Neuronal stem cell (in vitro differentiated cells): Measurements from ENCODE around the gene C18orf63.

ENCODE experiments used
- DNase-seq: peaks from one replicate; pipeline ENCODE4 v3.0.0-alpha.2; 2013; ENCODE audit warnings: low spot score
- H2AFZ ChIP-seq: one replicate; pipeline ENCODE4 v1.6.1; 2013; ENCODE audit warnings: mild to moderate bottlenecking, low read length, inconsistent platforms
- H2AK5ac ChIP-seq: 2 replicates; pipeline ENCODE4 v1.6.1; 2013; ENCODE audit warnings: low read depth, mild to moderate bottlenecking, inconsistent platforms, low read length, moderate library complexity, mixed read lengths
- H2BK120ac ChIP-seq: 2 replicates; pipeline ENCODE4 v1.6.1; 2013; ENCODE audit warnings: low read depth, mild to moderate bottlenecking, inconsistent platforms, low read length, moderate library complexity, mixed read lengths
- H2BK12ac ChIP-seq: one replicate; pipeline ENCODE4 v1.6.1; 2013; ENCODE audit warnings: low read length, inconsistent platforms
- H2BK15ac ChIP-seq: 2 replicates; pipeline ENCODE4 v1.6.1; 2013; ENCODE audit warnings: mild to moderate bottlenecking, low read length, inconsistent platforms, mixed read lengths
- H2BK5ac ChIP-seq: one replicate; pipeline ENCODE4 v1.6.1; 2013; ENCODE audit warnings: inconsistent platforms, mild to moderate bottlenecking, low read length, moderate library complexity
- H3K14ac ChIP-seq: one replicate; pipeline ENCODE4 v1.6.1; 2013; ENCODE audit warnings: low read length, inconsistent platforms
- H3K18ac ChIP-seq: 2 replicates; pipeline ENCODE4 v1.6.1; 2013; ENCODE audit warnings: low read length, inconsistent platforms
- H3K23ac ChIP-seq: 2 replicates; pipeline ENCODE4 v1.6.1; 2013; ENCODE audit warnings: low read depth, mild to moderate bottlenecking, mixed read lengths, low read length, inconsistent platforms; ENCODE audit not compliant: poor library complexity
- H3K27ac ChIP-seq: replicated peaks from 3 replicates; pipeline ENCODE4 v1.5.1; 2013; ENCODE audit warnings: low read length, inconsistent platforms
- H3K27me3 ChIP-seq, 3 experiments: 2 replicates each; pipeline ENCODE4 v1.6.1; 2013; ENCODE audit warnings: low read length in 3 of 3, mild to moderate bottlenecking in 2 of 3, inconsistent platforms in 1 of 3, low read depth in 1 of 3, mixed read lengths in 1 of 3, moderate library complexity in 1 of 3; ENCODE audit not compliant: control insufficient read depth in 3 of 3, insufficient read depth in 3 of 3
- H3K36me3 ChIP-seq, 2 donors: replicated peaks in 1 of 2; 2 replicates each; pipeline ENCODE4 v1.6.1; 2013; ENCODE audit warnings: low read length in 2 of 2; ENCODE audit not compliant: control insufficient read depth in 2 of 2, insufficient read depth in 2 of 2
- H3K4ac ChIP-seq: 2 replicates; pipeline ENCODE4 v1.6.1; 2013; ENCODE audit warnings: inconsistent platforms, mild to moderate bottlenecking, low read length, moderate library complexity
- H3K4me1 ChIP-seq, 2 donors: 1 replicate in 1 of 2; 2 replicates in 1 of 2; pipeline ENCODE4 v1.6.1; 2013; ENCODE audit warnings: low read length in 2 of 2, low read depth in 1 of 2; ENCODE audit not compliant: control insufficient read depth in 2 of 2, insufficient read depth in 1 of 2
- H3K4me2 ChIP-seq: one replicate; pipeline ENCODE4 v1.6.1; 2013; ENCODE audit warnings: mild to moderate bottlenecking, low read length, inconsistent platforms; ENCODE audit not compliant: insufficient read depth, poor library complexity, severe bottlenecking
- H3K4me3 ChIP-seq, 2 donors: 2 replicates each; pipeline ENCODE4 v1.5.1; 2013; ENCODE audit warnings: low read length in 2 of 2, mild to moderate bottlenecking in 2 of 2, inconsistent platforms in 1 of 2, moderate library complexity in 1 of 2
- H3K79me1 ChIP-seq: one replicate; pipeline ENCODE4 v1.6.1; 2013; ENCODE audit warnings: low read depth, mild to moderate bottlenecking, inconsistent platforms, low read length, moderate library complexity
- H3K9ac ChIP-seq: one replicate; pipeline ENCODE4 v1.6.1; 2013; ENCODE audit warnings: mild to moderate bottlenecking, low read depth, low read length, inconsistent platforms; ENCODE audit not compliant: poor library complexity
- H3K9me3 ChIP-seq, 2 donors: replicated peaks in 1 of 2; 2 replicates each; pipeline versions ENCODE3 to v1.6.1; 2013; ENCODE audit warnings: low read length in 2 of 2, mild to moderate bottlenecking in 2 of 2, inconsistent platforms in 1 of 2, low read depth in 1 of 2, mixed read lengths in 1 of 2, moderate library complexity in 1 of 2; ENCODE audit not compliant: control insufficient read depth in 2 of 2, insufficient read depth in 1 of 2
- H4K8ac ChIP-seq: one replicate; pipeline ENCODE4 v1.6.1; 2013; ENCODE audit warnings: low read depth, mild to moderate bottlenecking, inconsistent platforms, low read length, moderate library complexity
- H4K91ac ChIP-seq: one replicate; pipeline ENCODE4 v1.6.1; 2013; ENCODE audit warnings: low read length, low read depth, mild to moderate bottlenecking, inconsistent platforms; ENCODE audit not compliant: poor library complexity
- WGBS, 2 donors: extraction: QIAGEN DNeasy Blood & Tissue Kit; methylation state at CpG; one replicate each; pipeline ENCODE4 v1.1.7; 2013; ENCODE audit warnings: missing lambda C conversion rate in 2 of 2, mixed read lengths in 1 of 2; ENCODE audit not compliant: insufficient read length in 2 of 2, insufficient replicate concordance in 1 of 2; ENCODE audit errors: extremely low coverage in 2 of 2; 5-methylcytosine and 5-hydroxymethylcytosine counted together

The C18orf63 gene

DNA sequence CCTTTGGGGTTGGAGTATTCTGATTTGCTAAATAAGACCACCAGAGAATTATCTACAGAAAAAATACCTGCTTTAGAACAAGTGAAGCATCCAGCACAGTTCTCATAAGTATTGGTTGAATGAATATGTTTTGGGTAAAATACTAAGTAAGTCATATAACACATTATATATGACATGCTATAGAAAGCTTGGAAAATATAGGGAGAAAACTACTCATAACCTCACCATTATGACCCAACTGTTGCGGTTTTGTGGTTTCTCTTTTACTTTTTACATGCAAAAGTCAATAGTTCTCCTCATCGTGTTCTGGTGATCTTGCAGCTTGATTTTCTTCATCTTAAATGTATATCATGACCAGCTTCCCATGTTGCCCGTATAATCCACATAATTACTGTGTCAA is 75.3 kb downstream of the C18orf63 start:
- H3K23ac ChIP-seq = no peak overlapping the region

DNA sequence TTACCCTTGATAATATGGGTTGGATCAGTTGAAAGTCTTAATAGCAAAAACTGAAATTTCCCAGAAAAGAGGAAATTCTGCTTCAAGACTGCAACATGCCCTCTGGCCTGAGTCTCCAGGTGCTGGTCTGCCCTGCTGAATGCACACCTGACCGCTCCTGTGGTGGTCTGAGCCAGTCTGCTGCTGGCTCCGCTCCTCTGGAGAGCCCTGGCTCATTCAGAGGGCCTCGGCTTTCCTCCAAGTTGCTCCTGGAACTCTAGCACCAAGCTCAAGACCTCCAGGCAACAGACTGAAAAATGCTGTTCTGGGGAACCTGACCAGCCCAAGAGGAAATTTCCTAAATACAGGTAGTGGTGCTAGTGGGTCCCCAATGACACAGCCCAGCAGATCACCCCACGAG is 76.7 kb downstream of the C18orf63 start:
- Histone ChIP-seq H3K79me1 (no peaks in the 10 kb centered on the region), H4K91ac (no peak overlapping the region), H3K14ac (no peak overlapping the region), H3K9me3 (no peaks in the 10 kb centered on the region), H2BK5ac (no peak overlapping the region), H3K4ac (no peak overlapping the region), H2BK120ac (no peak overlapping the region), H3K27me3 (peaks cover 0 to 30% (median 0%) of the 10 kb centered on the region in 3 experiments), H4K8ac (no peak overlapping the region), H3K9ac (no peak overlapping the region), H3K23ac (no peak overlapping the region), H3K4me2 (no peak overlapping the region), H3K4me1 (no peaks in the 10 kb centered on the region), H2AK5ac (no peak overlapping the region), H3K4me3 (no peak overlapping the region), H3K18ac (no peak overlapping the region), H3K27ac (no peak overlapping the region), H2BK12ac (no peak overlapping the region), H3K36me3 (no peaks in the 10 kb centered on the region), H2BK15ac (no peak overlapping the region), H2AFZ (no peak overlapping the region)
- no peak for DNase-seq
- no CpG with 5 or more reads among the region's 4 CpGs for WGBS, 2 donors

More for the DNA sequence above, 75.3 kb downstream of the C18orf63 start:
- Histone ChIP-seq H2BK15ac (no peak overlapping the region), H3K4me2 (no peak overlapping the region), H2AFZ (no peak overlapping the region), H2BK120ac (no peak overlapping the region), H3K18ac (no peak overlapping the region), H2BK5ac (no peak overlapping the region), H3K4ac (no peak overlapping the region), H2BK12ac (no peak overlapping the region), H4K8ac (no peak overlapping the region), H3K9me3 (no peaks in the 10 kb centered on the region), H3K36me3 (no peaks in the 10 kb centered on the region), H3K4me1 (peaks cover 0 to 4% of the 10 kb centered on the region in 2 donors), H4K91ac (no peak overlapping the region), H3K14ac (no peak overlapping the region), H3K27me3 (peaks cover 0 to 20% (median 0%) of the 10 kb centered on the region in 3 experiments), H3K9ac (no peak overlapping the region), H3K27ac (no peak overlapping the region), H2AK5ac (no peak overlapping the region), H3K4me3 (no peak overlapping the region), H3K79me1 (no peaks in the 10 kb centered on the region)
- no peak for DNase-seq
- WGBS, 2 donors = no CpG with 5 or more reads among the region's 3 CpGs

DNA sequence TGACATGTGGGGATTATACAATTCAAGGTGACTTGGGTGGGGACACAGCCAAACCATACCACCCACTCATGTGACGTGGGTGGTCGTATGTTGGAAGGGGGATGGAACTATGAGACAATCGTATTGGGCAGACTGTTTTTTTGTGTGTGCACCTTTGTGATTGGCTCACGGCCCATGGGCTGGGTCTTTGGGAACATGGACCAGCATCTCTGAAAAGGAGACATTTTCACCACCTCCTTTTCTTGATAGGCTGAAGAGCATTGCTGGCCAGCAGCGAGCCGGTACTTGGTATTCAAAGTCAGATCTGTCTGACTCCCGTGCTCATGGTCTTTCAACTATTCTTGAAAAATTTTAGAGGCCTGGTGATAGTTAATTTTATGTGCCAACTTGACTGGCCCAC is 79.4 kb downstream of the C18orf63 start:
- Histone ChIP-seq H2BK15ac (no peak overlapping the region), H3K4me1 (no peaks in the 10 kb centered on the region), H3K9ac (no peak overlapping the region), H2AFZ (no peak overlapping the region), H3K27ac (no peak overlapping the region), H4K8ac (no peak overlapping the region), H3K23ac (no peak overlapping the region), H3K18ac (no peak overlapping the region), H2BK120ac (no peak overlapping the region), H3K4me2 (no peak overlapping the region), H3K79me1 (no peaks in the 10 kb centered on the region), H4K91ac (no peak overlapping the region), H3K36me3 (no peaks in the 10 kb centered on the region), H3K14ac (no peak overlapping the region), H3K4ac (no peak overlapping the region), H2AK5ac (no peak overlapping the region), H3K9me3 (no peaks in the 10 kb centered on the region), H2BK12ac (no peak overlapping the region), H3K27me3 (peaks cover 0 to 26% (median 0%) of the 10 kb centered on the region in 3 experiments), H2BK5ac (no peak overlapping the region), H3K4me3 (no peak overlapping the region)
- no CpG with 5 or more reads among the region's 7 CpGs for WGBS, 2 donors
- no peak for DNase-seq

DNA sequence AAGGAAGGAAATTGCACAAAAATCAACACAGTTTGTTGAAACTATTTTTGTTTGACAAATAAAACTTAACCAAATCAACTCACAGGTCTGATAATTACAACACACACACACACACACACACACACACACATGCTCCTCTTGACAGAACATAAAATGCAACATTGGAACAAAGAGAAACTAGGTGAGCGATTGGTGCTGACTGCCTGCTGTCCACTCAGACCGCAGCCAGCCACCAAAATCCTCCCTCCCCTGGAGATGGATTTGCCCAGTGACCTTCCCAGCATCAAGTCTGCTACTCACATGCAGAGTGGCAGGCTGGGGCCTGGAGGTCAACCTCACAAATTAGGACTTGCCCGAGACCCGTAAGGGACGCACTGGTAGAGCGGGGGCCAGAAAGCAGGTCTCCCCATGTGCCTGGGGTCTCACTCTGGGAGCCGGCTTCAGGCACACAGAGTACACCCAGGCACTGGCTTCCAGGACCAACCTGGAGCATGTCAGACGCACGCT is 80.1 kb downstream of the C18orf63 start:
- H4K91ac ChIP-seq = no peak overlapping the region
- H3K4me2 ChIP-seq = no peak overlapping the region
- H2AFZ ChIP-seq = no peak overlapping the region
- peak overlapping the region; percentile 15 for H2BK15ac ChIP-seq
- H3K4me3 ChIP-seq = no peak overlapping the region
- no peak overlapping the region for H2BK5ac ChIP-seq
- H3K9me3 ChIP-seq = no peaks in the 10 kb centered on the region
- peaks cover 0 to 28% (median 0%) of the 10 kb centered on the region in 3 experiments for H3K27me3 ChIP-seq
- H4K8ac ChIP-seq = no peak overlapping the region
- H3K18ac ChIP-seq = peak overlapping the region; percentile 34
- no peak overlapping the region for H3K4ac ChIP-seq
- WGBS, 2 donors = no CpG with 5 or more reads among the region's 9 CpGs
- H3K36me3 ChIP-seq = no peaks in the 10 kb centered on the region
- no peak overlapping the region for H2AK5ac ChIP-seq
- no peak overlapping the region for H3K23ac ChIP-seq
- no peak overlapping the region for H2BK12ac ChIP-seq
- H3K4me1 ChIP-seq = no peaks in the 10 kb centered on the region
- no peaks in the 10 kb centered on the region for H3K79me1 ChIP-seq
- H3K27ac ChIP-seq = no peak overlapping the region
- no peak for DNase-seq
- no peak overlapping the region for H3K9ac ChIP-seq
- H3K14ac ChIP-seq = no peak overlapping the region
- no peak overlapping the region for H2BK120ac ChIP-seq
